ENCODE data around the gene PERCC1. TPM values are rescaled to one million over a fixed set of nuclear protein-coding genes. Genes with fewer than 3 reads are reported as not detected.

The PERCC1 gene
- total RNA-seq, 3 donors from 2014 or later: not detected

- no peaks in the 10 kb centered on the region for H3K4me1 ChIP-seq
- TF ChIP-seq POLR2AphosphoS5 (IDR thresholded peaks at IDR 0.05) (no peak), POLR2A (IDR thresholded peaks at IDR 0.05) (no peak), CTCF (IDR thresholded peaks at IDR 0.05) (no peak)
- H3K9me3 ChIP-seq: no peaks in the 10 kb centered on the region
- H3K27me3 ChIP-seq: no peaks in the 10 kb centered on the region
- peak overlapping the region in 1 of 3 donors; percentile 9 for H3K4me3 ChIP-seq
- H3K36me3 ChIP-seq: no peaks in the 10 kb centered on the region
- DNase-seq (ENCODE audit: low spot score in 2 of 2): no peak
- peak overlapping the region in 1 of 2 donors; percentile 70 for H3K27ac ChIP-seq
- intact Hi-C loops (cut with DNase I; ENCODE audit: low total_unique reads): no loop called here
These were observed 38.9 kb downstream of the PERCC1 start for GRCh38 chr16:1469693-1470201.

DNA sequence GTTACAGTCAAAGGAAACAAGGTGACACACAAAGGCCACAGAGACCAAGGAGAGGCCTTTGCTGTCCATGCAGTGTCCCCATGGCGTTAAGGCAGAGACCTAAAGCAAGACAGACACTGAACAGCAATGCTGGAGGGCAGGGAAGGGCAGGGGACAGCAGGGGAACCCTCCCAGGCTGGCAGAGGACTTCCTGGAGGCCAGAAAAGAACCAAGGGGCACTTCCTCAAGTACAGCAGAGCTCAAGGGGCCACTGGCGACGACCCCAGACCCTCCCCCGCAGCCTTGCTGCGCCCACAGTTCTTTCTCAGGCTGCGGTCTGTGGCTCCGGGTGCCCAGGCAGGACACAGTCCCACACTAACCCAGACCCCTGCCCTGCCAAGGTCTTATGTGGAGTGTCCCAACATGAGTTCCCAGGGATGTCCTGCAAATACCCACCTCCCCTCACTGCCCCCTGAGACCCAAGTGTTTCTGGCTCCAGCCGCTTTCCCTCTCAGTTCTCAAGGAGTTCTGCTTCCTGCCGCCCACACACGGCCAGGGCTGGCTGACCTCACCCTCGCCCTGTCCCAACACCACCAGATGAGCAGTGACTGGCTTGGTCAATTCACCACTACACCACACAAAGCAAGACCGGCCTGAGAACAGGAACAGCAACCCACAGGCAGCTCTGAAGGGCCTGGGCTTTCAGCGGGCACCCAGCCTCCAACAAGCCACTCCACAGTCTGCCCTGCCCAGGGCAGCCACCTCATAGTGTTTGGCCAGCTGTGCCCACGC is 39.8 kb downstream of the PERCC1 start:
- H3K4me3 ChIP-seq: peak overlapping the region in 1 of 3 donors; percentile 8
- intact Hi-C loops (cut with DNase I; ENCODE audit: low total_unique reads): no loop called here
- H3K9me3 ChIP-seq: no peaks in the 10 kb centered on the region
- peak overlapping the region; percentile 40 to 70 for H3K27ac ChIP-seq
- no peaks in the 10 kb centered on the region for H3K27me3 ChIP-seq
- H3K4me1 ChIP-seq: no peaks in the 10 kb centered on the region
- no peaks in the 10 kb centered on the region for H3K36me3 ChIP-seq
- no peak for DNase-seq (ENCODE audit: low spot score in 2 of 2)
- TF ChIP-seq POLR2AphosphoS5 (IDR thresholded peaks at IDR 0.05): no peak
- TF ChIP-seq CTCF (IDR thresholded peaks at IDR 0.05): no peak
- no peak for TF ChIP-seq POLR2A (IDR thresholded peaks at IDR 0.05)

- DNase-seq (ENCODE audit: low spot score in 2 of 2): no peak
- Histone ChIP-seq H3K9me3 (no peaks in the 10 kb centered on the region), H3K27me3 (no peaks in the 10 kb centered on the region), H3K27ac (peak overlapping the region in 1 of 2 donors; percentile 70), H3K4me1 (no peaks in the 10 kb centered on the region), H3K36me3 (no peaks in the 10 kb centered on the region), H3K4me3 (no peak overlapping the region)
- intact Hi-C loops (cut with DNase I; ENCODE audit: low total_unique reads): no loop called here
- TF ChIP-seq CTCF (IDR thresholded peaks at IDR 0.05) (no peak), POLR2A (IDR thresholded peaks at IDR 0.05) (no peak), POLR2AphosphoS5 (IDR thresholded peaks at IDR 0.05) (no peak)
These were observed 40.8 kb downstream of the PERCC1 start for GRCh38 chr16:1471569-1472194.

DNA sequence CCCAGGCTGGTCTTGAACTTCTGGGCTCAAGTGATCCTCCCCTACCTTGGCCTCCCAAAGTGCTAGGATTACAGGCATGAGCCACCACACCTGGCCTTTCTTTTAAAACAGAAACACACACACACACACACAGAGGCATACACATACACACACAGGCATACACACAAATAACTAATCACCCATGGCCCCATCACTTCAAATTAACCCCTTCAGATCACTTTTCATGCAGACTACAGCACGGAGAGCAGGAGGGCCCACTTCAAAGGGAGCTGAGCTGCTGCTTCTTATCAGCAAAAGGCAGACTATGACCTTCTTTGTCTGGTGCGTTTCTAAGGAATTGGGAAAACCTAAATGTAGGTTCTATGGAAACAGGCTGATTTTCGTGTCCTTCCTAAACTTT is 42.1 kb downstream of the PERCC1 start:
- no peak overlapping the region for H3K4me3 ChIP-seq
- intact Hi-C loops (cut with DNase I; ENCODE audit: low total_unique reads): no loop called here

More for the DNA sequence above, 42.1 kb downstream of the PERCC1 start:
- TF ChIP-seq CTCF (IDR thresholded peaks at IDR 0.05): no peak
- TF ChIP-seq POLR2A (IDR thresholded peaks at IDR 0.05): no peak
- TF ChIP-seq POLR2AphosphoS5 (IDR thresholded peaks at IDR 0.05): no peak
- Histone ChIP-seq H3K4me1 (no peaks in the 10 kb centered on the region), H3K27ac (no peak overlapping the region), H3K36me3 (no peaks in the 10 kb centered on the region), H3K9me3 (no peaks in the 10 kb centered on the region), H3K27me3 (no peaks in the 10 kb centered on the region)
- no peak for DNase-seq (ENCODE audit: low spot score in 2 of 2)
